ENCODE data around the gene PDP2.

DNA sequence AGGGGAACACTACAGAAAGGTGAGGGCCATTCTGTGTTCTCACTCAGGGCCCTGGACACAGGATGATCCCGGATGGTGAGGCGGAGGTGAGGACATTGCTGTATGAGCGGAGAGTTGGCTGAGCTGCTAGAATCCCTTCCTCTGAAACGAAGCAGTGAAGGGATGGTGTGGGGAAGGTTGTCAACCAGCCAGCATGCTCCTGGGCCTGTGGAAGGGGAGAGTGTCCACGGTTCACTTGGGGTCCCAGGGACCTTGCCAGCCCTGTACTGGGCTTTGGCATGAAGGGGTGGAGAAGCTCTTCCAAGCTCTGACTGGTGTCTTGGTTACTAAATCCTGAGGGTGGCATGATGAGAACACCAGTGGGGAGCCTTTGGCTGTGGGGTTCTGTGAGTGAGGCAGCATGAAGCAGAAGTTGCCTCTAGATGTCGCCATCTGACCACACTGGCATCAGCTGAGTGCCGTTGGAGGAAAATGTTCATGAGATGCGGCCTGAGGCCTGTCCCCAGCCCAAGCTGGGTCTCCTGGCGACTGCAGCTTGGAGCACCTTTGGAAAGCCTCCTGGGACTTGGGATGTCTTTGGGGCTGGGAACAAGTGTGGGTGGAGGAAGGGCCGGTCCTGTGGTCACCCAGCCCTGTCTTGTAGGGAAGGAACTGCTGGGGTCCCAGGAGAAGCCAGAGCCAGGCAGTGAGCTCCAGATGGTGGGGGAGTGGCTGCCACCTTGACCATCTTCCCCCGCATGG is 14.8 kb downstream of the PDP2 start:
- TF ChIP-seq, protein P1, sequence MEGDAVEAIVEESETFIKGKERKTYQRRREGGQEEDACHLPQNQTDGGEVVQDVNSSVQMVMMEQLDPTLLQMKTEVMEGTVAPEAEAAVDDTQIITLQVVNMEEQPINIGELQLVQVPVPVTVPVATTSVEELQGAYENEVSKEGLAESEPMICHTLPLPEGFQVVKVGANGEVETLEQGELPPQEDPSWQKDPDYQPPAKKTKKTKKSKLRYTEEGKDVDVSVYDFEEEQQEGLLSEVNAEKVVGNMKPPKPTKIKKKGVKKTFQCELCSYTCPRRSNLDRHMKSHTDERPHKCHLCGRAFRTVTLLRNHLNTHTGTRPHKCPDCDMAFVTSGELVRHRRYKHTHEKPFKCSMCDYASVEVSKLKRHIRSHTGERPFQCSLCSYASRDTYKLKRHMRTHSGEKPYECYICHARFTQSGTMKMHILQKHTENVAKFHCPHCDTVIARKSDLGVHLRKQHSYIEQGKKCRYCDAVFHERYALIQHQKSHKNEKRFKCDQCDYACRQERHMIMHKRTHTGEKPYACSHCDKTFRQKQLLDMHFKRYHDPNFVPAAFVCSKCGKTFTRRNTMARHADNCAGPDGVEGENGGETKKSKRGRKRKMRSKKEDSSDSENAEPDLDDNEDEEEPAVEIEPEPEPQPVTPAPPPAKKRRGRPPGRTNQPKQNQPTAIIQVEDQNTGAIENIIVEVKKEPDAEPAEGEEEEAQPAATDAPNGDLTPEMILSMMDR (IDR thresholded peaks at IDR 0.05), result peak in 2 of 3 experiments; percentile 31 to 52
- TF ChIP-seq POLR2A (IDR thresholded peaks at IDR 0.05) (no peak), POLR2AphosphoS5 (IDR thresholded peaks at IDR 0.05; ENCODE audit: insufficient read depth in 1 of 2, low read depth in 1 of 2) (no peak)
